HCT116 (cell line): ENCODE results near the gene CFAP221. TPM values are rescaled to one million over a fixed set of nuclear protein-coding genes. Genes with fewer than 3 reads are reported as not detected.

Source experiments
- ATAC-seq: fragments of 200-7000 bp; cut with Tn5 transposase; 2 replicates; pipeline ENCODE4 v1.9.1; 2020; ENCODE audit warnings: mild to moderate bottlenecking, moderate library complexity
- BruUV-seq: library from RNA; stranded (reverse); fragments of 400-500 nt; replicated peaks from 2 replicates; lab custom pipeline; 2021; lab: Mats Ljungman, UMichigan
- CTCF ChIA-PET: fragments of 300-600 bp; sonication (Branson Sonifier 250); formaldehyde crosslinking; loops from one replicate; lab custom pipeline; 2021; ENCODE audit warnings: antibody characterized with exemption; lab: Charles Lee
- POLR2A ChIA-PET: fragments of 300-600, 350-600 bp; sonication (Branson Sonifier 250); formaldehyde crosslinking; loops from one replicate; lab custom pipeline; 2021; ENCODE audit warnings: antibody characterized with exemption; lab: Charles Lee
- RAD21 ChIA-PET, 2 experiments: fragments of 300-600 bp; sonication (Branson Sonifier 250); formaldehyde crosslinking; loops; one replicate each; lab custom pipeline; 2023; ENCODE audit warnings: low total read pairs in 2 of 2; ENCODE audit not compliant: uncharacterized antibody in 2 of 2, unreplicated experiment in 2 of 2, low non-redundant PET in 1 of 2; lab: Charles Lee
- DNase-seq: peaks from one replicate; pipeline ENCODE4 v3.0.0-alpha.2; 2010; ENCODE audit warnings: low read depth, low spot score
- H2AFZ ChIP-seq: fragments of 200-600 bp; shearing (Covaris generic), sonication (generic); 2 replicates; pipeline ENCODE4 v1.6.1; 2017; ENCODE audit warnings: low read depth, mixed run types, mixed read lengths, antibody characterized with exemption, low read length; ENCODE audit not compliant: poor library complexity, severe bottlenecking
- H3K27ac ChIP-seq: 2 replicates; pipeline ENCODE4 v1.5.1; 2012; ENCODE audit warnings: low read depth, low read length
- H3K27me3 ChIP-seq: fragments of 200-600 bp; sonication (generic); 2 replicates; pipeline ENCODE4 v1.6.1; 2016; ENCODE audit warnings: mixed run types, low read length, mixed read lengths; ENCODE audit not compliant: insufficient read depth
- H3K36me3 ChIP-seq, 2 experiments: fragments of 200-500 bp in 1 of 2; fragments of 200-600 bp in 1 of 2; sonication (Bioruptor generic) in 1 of 2; sonication (generic) in 1 of 2; 2 replicates each; pipeline versions ENCODE4 v1.5.1 to v1.6.1; 2014 to 2016; ENCODE audit warnings: low read length in 2 of 2, inconsistent platforms in 1 of 2, mixed read lengths in 1 of 2, mixed run types in 1 of 2; ENCODE audit not compliant: insufficient read depth in 2 of 2, control insufficient read depth in 1 of 2
- H3K4me1 ChIP-seq, 2 experiments: fragments of 200-600 bp in 1 of 2; sonication (generic) in 1 of 2; 2 replicates each; pipeline versions ENCODE4 v1.5.1 to v1.6.1; 2012 to 2017; ENCODE audit warnings: low read length in 2 of 2, inconsistent platforms in 1 of 2, mild to moderate bottlenecking in 1 of 2, mixed read lengths in 1 of 2, mixed run types in 1 of 2, moderate library complexity in 1 of 2; ENCODE audit not compliant: insufficient read depth in 2 of 2, control insufficient read depth in 1 of 2
- H3K4me2 ChIP-seq: fragments of 200-600 bp; sonication (generic); 2 replicates; pipeline ENCODE4 v1.6.1; 2017; ENCODE audit warnings: mixed run types, low read length, mixed read lengths
- H3K4me3 ChIP-seq, 2 experiments: fragments of 200-600 bp in 1 of 2; sonication (generic) in 1 of 2; replicated peaks in 1 of 2; 2 replicates each; pipeline ENCODE4 v1.5.1; 2011 to 2016; ENCODE audit warnings: low read length in 2 of 2, control low read depth in 1 of 2, low read depth in 1 of 2, mild to moderate bottlenecking in 1 of 2, mixed read lengths in 1 of 2, mixed run types in 1 of 2
- H3K79me2 ChIP-seq: fragments of 200-600 bp; sonication (generic); 2 replicates; pipeline ENCODE4 v1.6.1; 2017; ENCODE audit warnings: mild to moderate bottlenecking, mixed run types, low read length, moderate library complexity, mixed read lengths; ENCODE audit not compliant: insufficient read depth
- H3K9ac ChIP-seq: fragments of 200-600 bp; sonication (generic); 2 replicates; pipeline ENCODE4 v1.6.1; 2016; ENCODE audit warnings: low read length, mixed read lengths
- H3K9me2 ChIP-seq: fragments of 200-600 bp; sonication (generic), shearing (Covaris generic); 2 replicates; pipeline ENCODE4 v1.6.1; 2017; ENCODE audit warnings: mixed run types, mild to moderate bottlenecking, moderate library complexity; ENCODE audit not compliant: insufficient read depth
- H3K9me3 ChIP-seq, 2 experiments: fragments of 200-500 bp in 1 of 2; fragments of 200-600 bp in 1 of 2; sonication (Bioruptor generic) in 1 of 2; sonication (generic) in 1 of 2; 2 replicates each; pipeline ENCODE4 v1.6.1; 2014 to 2017; ENCODE audit warnings: low read length in 2 of 2, mixed read lengths in 2 of 2, inconsistent platforms in 1 of 2, low read depth in 1 of 2, mild to moderate bottlenecking in 1 of 2, mixed run types in 1 of 2, moderate library complexity in 1 of 2; ENCODE audit not compliant: control insufficient read depth in 1 of 2, insufficient read depth in 1 of 2
- H4K20me1 ChIP-seq: fragments of 200-600 bp; sonication (generic), shearing (Covaris generic); 2 replicates; pipeline ENCODE4 v1.6.1; 2017; ENCODE audit warnings: mixed run types, mild to moderate bottlenecking, moderate library complexity; ENCODE audit not compliant: insufficient read depth
- CBX3 ChIP-seq: IDR thresholded peaks from 2 replicates; pipeline ENCODE4 v1.6.1; 2012; ENCODE audit warnings: low read depth
- CEBPB ChIP-seq: IDR thresholded peaks from 2 replicates; pipeline ENCODE4 v1.6.1; 2012; ENCODE audit warnings: low read depth
- EGR1 ChIP-seq: IDR thresholded peaks from 2 replicates; pipeline ENCODE4 v1.6.1; 2012; ENCODE audit warnings: low read depth
- ELF1 ChIP-seq: IDR thresholded peaks from 2 replicates; pipeline ENCODE4 v1.6.1; 2012; ENCODE audit warnings: low read depth, borderline replicate concordance
- EZH2 ChIP-seq: fragments of 200-600 bp; sonication (generic); IDR thresholded peaks from 2 replicates; pipeline ENCODE4 v1.6.1; 2017; ENCODE audit warnings: antibody characterized with exemption, mixed run types
- EZH2phosphoT487 ChIP-seq: fragments of 200-600 bp; IDR thresholded peaks from 2 replicates; pipeline ENCODE4 v1.6.1; 2018; ENCODE audit warnings: antibody characterized with exemption, borderline replicate concordance
- POLR2A ChIP-seq: IDR thresholded peaks from 2 replicates; pipeline ENCODE4 v1.7.0; 2011; ENCODE audit warnings: borderline replicate concordance; ENCODE audit not compliant: insufficient read depth, insufficient read length; ENCODE audit errors: extremely low read depth
- SP1 ChIP-seq: IDR thresholded peaks from 2 replicates; pipeline ENCODE4 v1.6.1; 2012; ENCODE audit warnings: low read depth
- SRF ChIP-seq: IDR thresholded peaks from 2 replicates; pipeline ENCODE4 v1.6.1; 2012; ENCODE audit warnings: low read depth
- YY1 ChIP-seq: IDR thresholded peaks from 2 replicates; pipeline ENCODE4 v1.6.1; 2011; ENCODE audit warnings: low read length, low read depth, moderate library complexity, mild to moderate bottlenecking; ENCODE audit not compliant: insufficient replicate concordance; ENCODE audit errors: extremely low read depth
- ZNF274 ChIP-seq: fragments of 200-500 bp; sonication (Bioruptor generic); IDR thresholded peaks from 2 replicates; pipeline ENCODE4 v1.6.1; 2014; ENCODE audit warnings: mild to moderate bottlenecking, low read depth, low read length, inconsistent platforms
- intact Hi-C: fragments of 100-400 bp; cut with micrococcal nuclease; formaldehyde crosslinking; loops from 2 replicates; pipeline ENCODE4 v1.10.0; 2022
- total RNA-seq: library from RNA; stranded (reverse); gene quantifications from one replicate; pipeline ENCODE4 v1.2.1, GENCODE V29; 2021; ENCODE audit not compliant: unreplicated experiment
- TF ChIP-seq, protein P1 (sequence below), 3 experiments: fragments of 200-600 bp in 1 of 3; sonication (generic) in 1 of 3; IDR thresholded peaks in 2 of 3; conservative IDR thresholded peaks in 1 of 3; 2 replicates each; pipeline ENCODE4 v1.5.1; 2012 to 2017; ENCODE audit warnings: low read depth in 2 of 3, low read length in 2 of 3, antibody characterized with exemption in 1 of 3, borderline replicate concordance in 1 of 3, control low read depth in 1 of 3, mild to moderate bottlenecking in 1 of 3, mixed read lengths in 1 of 3, mixed run types in 1 of 3, moderate library complexity in 1 of 3; ENCODE audit not compliant: insufficient read depth in 1 of 3
- TF ChIP-seq, protein P2 (sequence below): IDR thresholded peaks from 2 replicates; pipeline ENCODE4 v1.6.1; 2012
- TF ChIP-seq, protein P3 (sequence below): IDR thresholded peaks from 2 replicates; pipeline ENCODE4 v1.6.1; 2011; ENCODE audit warnings: mild to moderate bottlenecking, low read length, moderate library complexity; ENCODE audit not compliant: insufficient replicate concordance; ENCODE audit errors: extremely low read depth

The CFAP221 gene
- total RNA-seq, 1 experiment from 2014 or later, result 0.96 TPM

DNA sequence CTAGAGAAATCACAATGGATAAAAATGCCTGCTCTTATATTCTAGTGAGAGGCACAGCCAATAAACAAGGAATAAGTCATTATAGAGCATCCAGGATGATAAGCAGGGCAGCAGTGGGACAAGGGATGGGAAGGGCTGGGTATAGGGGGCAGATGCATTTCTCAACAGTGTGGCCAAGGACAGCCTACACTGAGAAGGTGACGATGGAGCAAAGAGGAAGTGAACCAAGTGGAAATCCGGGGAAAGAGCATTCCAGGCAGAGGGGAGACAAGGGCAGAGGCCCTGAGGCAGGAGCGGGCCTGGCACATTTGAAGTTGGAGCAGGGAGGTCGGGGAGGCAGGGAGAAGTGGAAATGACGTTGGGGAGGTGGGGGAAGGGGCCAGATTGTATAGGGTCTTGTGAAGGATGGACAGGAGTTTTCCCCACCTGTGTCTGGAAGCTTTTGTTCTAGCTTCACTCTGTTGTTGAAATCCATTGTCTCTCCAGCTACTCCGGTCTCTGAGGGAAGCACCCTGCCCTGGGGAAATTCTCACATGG is 152.3 kb downstream of the CFAP221 start:
- H3K9me2 ChIP-seq, result no peaks in the 10 kb centered on the region
- no peaks in the 10 kb centered on the region for H3K9me3 ChIP-seq
- intact Hi-C loops, result no loop called here
- no peak for DNase-seq
- H3K9ac ChIP-seq, result no peak overlapping the region
- H3K4me2 ChIP-seq, result no peak overlapping the region
- POLR2A ChIA-PET, result no interaction called here
- RAD21 ChIA-PET, result no interaction called here
- no peaks in the 10 kb centered on the region for H4K20me1 ChIP-seq
- H2AFZ ChIP-seq, result no peak overlapping the region
- no peaks in the 10 kb centered on the region for H3K79me2 ChIP-seq
- no peaks in the 10 kb centered on the region for H3K27me3 ChIP-seq
- H3K4me3 ChIP-seq, result no peak overlapping the region
- ATAC-seq, result no peak
- CTCF ChIA-PET, result no interaction called here
- no TSS peak for BruUV-seq
- TF ChIP-seq EGR1 (no peak), ELF1 (no peak), EZH2 (no peak), SRF (no peak), CBX3 (no peak), YY1 (no peak), ZNF274 (no peak), POLR2A (no peak), EZH2phosphoT487 (no peak), CEBPB (no peak), SP1 (no peak)
- TF ChIP-seq, protein P1, sequence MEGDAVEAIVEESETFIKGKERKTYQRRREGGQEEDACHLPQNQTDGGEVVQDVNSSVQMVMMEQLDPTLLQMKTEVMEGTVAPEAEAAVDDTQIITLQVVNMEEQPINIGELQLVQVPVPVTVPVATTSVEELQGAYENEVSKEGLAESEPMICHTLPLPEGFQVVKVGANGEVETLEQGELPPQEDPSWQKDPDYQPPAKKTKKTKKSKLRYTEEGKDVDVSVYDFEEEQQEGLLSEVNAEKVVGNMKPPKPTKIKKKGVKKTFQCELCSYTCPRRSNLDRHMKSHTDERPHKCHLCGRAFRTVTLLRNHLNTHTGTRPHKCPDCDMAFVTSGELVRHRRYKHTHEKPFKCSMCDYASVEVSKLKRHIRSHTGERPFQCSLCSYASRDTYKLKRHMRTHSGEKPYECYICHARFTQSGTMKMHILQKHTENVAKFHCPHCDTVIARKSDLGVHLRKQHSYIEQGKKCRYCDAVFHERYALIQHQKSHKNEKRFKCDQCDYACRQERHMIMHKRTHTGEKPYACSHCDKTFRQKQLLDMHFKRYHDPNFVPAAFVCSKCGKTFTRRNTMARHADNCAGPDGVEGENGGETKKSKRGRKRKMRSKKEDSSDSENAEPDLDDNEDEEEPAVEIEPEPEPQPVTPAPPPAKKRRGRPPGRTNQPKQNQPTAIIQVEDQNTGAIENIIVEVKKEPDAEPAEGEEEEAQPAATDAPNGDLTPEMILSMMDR (IDR thresholded peaks at IDR 0.05 in 2 of 3, conservative IDR thresholded peaks at IDR 0.05 in 1 of 3; ENCODE audit: borderline replicate concordance in 1 of 3, insufficient read depth in 1 of 3, low read depth in 2 of 3, low read length in 2 of 3), result no peak
- TF ChIP-seq, protein P2, sequence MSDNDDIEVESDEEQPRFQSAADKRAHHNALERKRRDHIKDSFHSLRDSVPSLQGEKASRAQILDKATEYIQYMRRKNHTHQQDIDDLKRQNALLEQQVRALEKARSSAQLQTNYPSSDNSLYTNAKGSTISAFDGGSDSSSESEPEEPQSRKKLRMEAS, result no peak
- TF ChIP-seq, protein P3, sequence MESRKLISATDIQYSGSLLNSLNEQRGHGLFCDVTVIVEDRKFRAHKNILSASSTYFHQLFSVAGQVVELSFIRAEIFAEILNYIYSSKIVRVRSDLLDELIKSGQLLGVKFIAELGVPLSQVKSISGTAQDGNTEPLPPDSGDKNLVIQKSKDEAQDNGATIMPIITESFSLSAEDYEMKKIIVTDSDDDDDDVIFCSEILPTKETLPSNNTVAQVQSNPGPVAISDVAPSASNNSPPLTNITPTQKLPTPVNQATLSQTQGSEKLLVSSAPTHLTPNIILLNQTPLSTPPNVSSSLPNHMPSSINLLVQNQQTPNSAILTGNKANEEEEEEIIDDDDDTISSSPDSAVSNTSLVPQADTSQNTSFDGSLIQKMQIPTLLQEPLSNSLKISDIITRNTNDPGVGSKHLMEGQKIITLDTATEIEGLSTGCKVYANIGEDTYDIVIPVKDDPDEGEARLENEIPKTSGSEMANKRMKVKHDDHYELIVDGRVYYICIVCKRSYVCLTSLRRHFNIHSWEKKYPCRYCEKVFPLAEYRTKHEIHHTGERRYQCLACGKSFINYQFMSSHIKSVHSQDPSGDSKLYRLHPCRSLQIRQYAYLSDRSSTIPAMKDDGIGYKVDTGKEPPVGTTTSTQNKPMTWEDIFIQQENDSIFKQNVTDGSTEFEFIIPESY, result no peak
- no peak overlapping the region for H3K27ac ChIP-seq
- H3K4me1 ChIP-seq, result no peaks in the 10 kb centered on the region
- H3K36me3 ChIP-seq, result no peaks in the 10 kb centered on the region
